Gastroesophageal sphincter (tissue), 3 donors: ENCODE data around the gene TRAPPC3.

Experiments
- CTCF ChIP-seq, 4 experiments: fragments of 200-600 bp in 2 of 4; fragments of 450-650 bp in 2 of 4; sonication (generic) in 1 of 4; IDR thresholded peaks; one replicate each; pipeline ENCODE4 v1.5.1; 2017 to 2019; ENCODE audit warnings: antibody characterized with exemption in 4 of 4, mild to moderate bottlenecking in 2 of 4, moderate library complexity in 2 of 4
- POLR2AphosphoS5 ChIP-seq: sonication (generic); formaldehyde crosslinking; IDR thresholded peaks from one replicate; pipeline ENCODE4 v1.6.1; 2017; ENCODE audit warnings: antibody characterized with exemption

- no peak for TF ChIP-seq CTCF (IDR thresholded peaks at IDR 0.05)
- TF ChIP-seq POLR2AphosphoS5 = no peak
Measured at GRCh38 chr1:36111151-36111550, 38.1 kb downstream of the TRAPPC3 start.
